ENCODE measurements around the gene GLI2. TPM values are rescaled to one million over a fixed set of nuclear protein-coding genes. Genes with fewer than 3 reads are reported as not detected.

GLI2 gene
- total and polyA plus RNA-seq, 2 donors (not counting 1 experiment from before 2014, with no cell fraction given) = not detected

- H3K36me3 ChIP-seq (replicated peaks in 1 of 2; ENCODE audit: control extremely low read depth in 1 of 2, control insufficient read depth in 1 of 2, extremely low read depth in 1 of 2, insufficient read depth in 2 of 2, low read length in 1 of 2) = no peaks in the 10 kb centered on the region
- no peak overlapping the region for H3K4me3 ChIP-seq (ENCODE audit: control extremely low read depth in 1 of 5, extremely low read depth in 1 of 5, insufficient read depth in 1 of 5, low read depth in 2 of 5, low read length in 4 of 5)
- Mint-ChIP-seq H3K27ac (no peak overlapping the region), H3K4me3 (no peak overlapping the region), H3K4me1 (peaks cover 2% of the 10 kb centered on the region), H3K27me3 (peaks cover 36% of the 10 kb centered on the region), H3K9me3 (ENCODE audit: insufficient read depth) (no peaks in the 10 kb centered on the region)
- intact Hi-C loops (cut with micrococcal nuclease) = no loop called here
- no peak overlapping the region for H3K4me2 ChIP-seq (replicated peaks; ENCODE audit: low read depth, low read length, poor library complexity, severe bottlenecking)
- ChIA-PET CTCF (interaction anchor here (0.6 kb wide), 1 partner anchor 651 kb away, joined by 4 read pairs; no protein-coding TSS in a partner anchor), POLR2A (no interaction called here)
- peaks cover 0 to 3% (median 0%) of the 10 kb centered on the region in 3 donors for H3K9me3 ChIP-seq (ENCODE audit: control extremely low read depth in 1 of 3, control insufficient read depth in 2 of 3, insufficient read depth in 1 of 3, low read length in 2 of 3)
- peaks cover 0 to 35% (median 13%) of the 10 kb centered on the region in 4 experiments for H3K27me3 ChIP-seq (replicated peaks in 1 of 4; ENCODE audit: control extremely low read depth in 1 of 4, control insufficient read depth in 3 of 4, insufficient read depth in 4 of 4, low read length in 3 of 4)
- DNase-seq (no peak), ATAC-seq (ENCODE audit: low read depth) (no peak)
- H3K4me1 ChIP-seq (ENCODE audit: control insufficient read depth in 2 of 2, insufficient read depth in 2 of 2, low read length in 2 of 2) = peaks cover 3 to 5% of the 10 kb centered on the region in 2 donors
- no peak overlapping the region for H3K9ac ChIP-seq (ENCODE audit: low read length)
- H3K79me2 ChIP-seq (ENCODE audit: control insufficient read depth, insufficient read depth, low read length) = no peaks in the 10 kb centered on the region
- TF ChIP-seq EZH2 (IDR thresholded peaks at IDR 0.05; ENCODE audit: borderline replicate concordance, insufficient read depth, low read depth, low read length, poor library complexity, severe bottlenecking) (no peak), CTCF (IDR thresholded peaks at IDR 0.05) (no peak)
- no peak overlapping the region for H2AFZ ChIP-seq (ENCODE audit: insufficient read depth, low read depth, low read length, poor library complexity, severe bottlenecking)
- H4K20me1 ChIP-seq (ENCODE audit: control insufficient read depth, insufficient read depth, low read length, poor library complexity, severe bottlenecking) = no peaks in the 10 kb centered on the region
- 90% methylated on average over 4 of the region's 10 CpGs for WGBS (ENCODE audit: insufficient coverage)
- H3K27ac ChIP-seq (ENCODE audit: low read length in 2 of 2) = no peak overlapping the region
Observed at GRCh38 chr2:120733238-120733932, 2.3 kb upstream of the GLI2 start.

- Histone ChIP-seq H3K27me3 (replicated peaks in 1 of 4; ENCODE audit: control extremely low read depth in 1 of 4, control insufficient read depth in 3 of 4, insufficient read depth in 4 of 4, low read length in 3 of 4) (peaks cover 0 to 47% (median 20%) of the 10 kb centered on the region in 4 experiments), H3K9ac (ENCODE audit: low read length) (no peak overlapping the region), H3K4me3 (ENCODE audit: control extremely low read depth in 1 of 5, extremely low read depth in 1 of 5, insufficient read depth in 1 of 5, low read depth in 2 of 5, low read length in 4 of 5) (no peak overlapping the region), H3K4me1 (ENCODE audit: control insufficient read depth in 2 of 2, insufficient read depth in 2 of 2, low read length in 2 of 2) (peaks cover 3 to 5% of the 10 kb centered on the region in 2 donors), H3K36me3 (replicated peaks in 1 of 2; ENCODE audit: control extremely low read depth in 1 of 2, control insufficient read depth in 1 of 2, extremely low read depth in 1 of 2, insufficient read depth in 2 of 2, low read length in 1 of 2) (no peaks in the 10 kb centered on the region), H2AFZ (ENCODE audit: insufficient read depth, low read depth, low read length, poor library complexity, severe bottlenecking) (no peak overlapping the region), H3K4me2 (replicated peaks; ENCODE audit: low read depth, low read length, poor library complexity, severe bottlenecking) (no peak overlapping the region), H3K79me2 (ENCODE audit: control insufficient read depth, insufficient read depth, low read length) (no peaks in the 10 kb centered on the region), H4K20me1 (ENCODE audit: control insufficient read depth, insufficient read depth, low read length, poor library complexity, severe bottlenecking) (no peaks in the 10 kb centered on the region), H3K9me3 (ENCODE audit: control extremely low read depth in 1 of 3, control insufficient read depth in 2 of 3, insufficient read depth in 1 of 3, low read length in 2 of 3) (peaks cover 0 to 3% (median 0%) of the 10 kb centered on the region in 3 donors), H3K27ac (ENCODE audit: low read length in 2 of 2) (no peak overlapping the region)
- no peak overlapping the region for H3K27ac Mint-ChIP-seq
- ChIA-PET POLR2A (no interaction called here), CTCF (no interaction called here)
- no peak for DNase-seq
- intact Hi-C loops (cut with micrococcal nuclease) = no loop called here
- no peaks in the 10 kb centered on the region for H3K9me3 Mint-ChIP-seq (ENCODE audit: insufficient read depth)
- WGBS (ENCODE audit: insufficient coverage) = 25% methylated on average over 21 of the region's 40 CpGs
- H3K27me3 Mint-ChIP-seq = peaks cover 45% of the 10 kb centered on the region
- H3K4me1 Mint-ChIP-seq = peaks cover 2% of the 10 kb centered on the region
- ATAC-seq (ENCODE audit: low read depth) = no peak
- TF ChIP-seq CTCF (IDR thresholded peaks at IDR 0.05) = no peak
- TF ChIP-seq EZH2 (IDR thresholded peaks at IDR 0.05; ENCODE audit: borderline replicate concordance, insufficient read depth, low read depth, low read length, poor library complexity, severe bottlenecking) = no peak
- H3K4me3 Mint-ChIP-seq = no peak overlapping the region
Observed at GRCh38 chr2:120734930-120735651, 577 bp upstream of the GLI2 start.

Data from B cell (primary cell).